ENCODE measurements around the gene CPEB3.
"Not testable (repeated sequence)": the region's sequence is repeated elsewhere in the genome, so short reads cannot be mapped to it uniquely, and the experiment has no call there.

The CPEB3 gene

GRCh38 chr10:92038949-92039348 lies 251.9 kb downstream of the CPEB3 start:
- DNase-seq (ENCODE audit: low read depth in 3 of 3) = no peak

DNA sequence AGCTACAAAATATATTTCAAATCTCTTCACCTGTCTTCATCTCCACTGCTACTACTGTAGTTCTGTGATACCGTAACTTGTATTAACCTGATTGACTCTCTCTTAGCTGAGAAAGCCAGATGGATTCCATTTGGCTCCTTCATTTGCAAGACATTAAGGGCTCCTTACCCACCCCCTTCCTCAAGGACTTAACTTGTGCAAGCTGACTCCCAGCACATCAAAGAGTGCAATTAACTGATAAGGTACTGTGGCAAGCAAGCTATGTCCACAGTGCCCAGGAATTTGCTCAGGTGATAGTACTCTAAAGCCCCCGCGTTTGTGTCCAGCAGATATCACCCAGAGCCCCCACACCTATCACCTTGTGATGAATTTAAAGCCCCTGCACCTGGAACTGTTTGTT lies 257.8 kb downstream of the CPEB3 start:
- not testable (repeated sequence) for DNase-seq (ENCODE audit: low read depth in 3 of 3)

- no peak for DNase-seq (ENCODE audit: low read depth in 3 of 3)
Measured at GRCh38 chr10:92031580-92031979, 259.3 kb downstream of the CPEB3 start.

DNA sequence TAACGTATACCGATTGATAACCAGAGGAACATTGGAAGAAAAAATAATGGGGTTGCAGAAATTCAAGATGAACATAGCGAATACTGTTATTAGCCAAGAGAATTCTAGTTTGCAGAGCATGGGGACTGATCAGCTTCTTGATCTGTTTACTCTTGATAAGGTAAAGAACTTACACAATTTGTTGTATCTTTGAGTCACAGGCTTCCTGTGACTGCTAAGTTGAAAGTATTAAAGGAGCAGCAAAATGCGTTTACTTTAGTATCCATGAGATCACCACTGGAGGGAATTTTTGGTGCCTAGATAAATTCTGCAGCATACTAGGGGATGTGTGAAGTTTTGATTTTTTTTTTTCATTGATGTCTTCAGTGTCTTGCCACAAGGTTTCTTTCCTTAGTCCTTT lies 263.7 kb downstream of the CPEB3 start:
- DNase-seq (ENCODE audit: low read depth in 3 of 3) = no peak

GRCh38 chr10:92025340-92025739 lies 265.5 kb downstream of the CPEB3 start:
- not testable (repeated sequence) for DNase-seq (ENCODE audit: low read depth in 3 of 3)

DNA sequence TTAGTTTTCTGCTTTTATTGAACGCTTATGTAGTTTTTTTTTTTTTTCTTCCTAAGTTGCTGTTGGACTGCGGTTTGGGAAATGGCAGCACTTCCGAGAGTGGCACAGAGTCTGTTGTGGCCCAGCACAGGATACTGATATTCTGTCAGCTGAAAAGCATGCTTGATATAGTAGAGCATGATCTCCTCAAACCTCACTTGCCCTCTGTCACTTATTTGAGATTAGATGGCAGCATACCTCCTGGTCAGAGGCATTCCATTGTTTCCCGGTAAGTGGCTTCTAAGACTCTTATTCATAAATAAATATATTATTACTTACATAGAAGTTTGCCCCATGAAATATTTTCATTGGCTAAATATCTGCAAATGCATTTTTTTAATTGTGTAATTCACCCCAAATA lies 266.2 kb downstream of the CPEB3 start:
- no peak for DNase-seq (ENCODE audit: low read depth in 3 of 3)

- no peak for DNase-seq (ENCODE audit: low read depth in 3 of 3)
Measured at GRCh38 chr10:92014620-92015019, 276.3 kb downstream of the CPEB3 start.

GRCh38 chr10:92011560-92012214 lies 279.2 kb downstream of the CPEB3 start:
- no peak for DNase-seq (ENCODE audit: low read depth in 3 of 3)

DNA sequence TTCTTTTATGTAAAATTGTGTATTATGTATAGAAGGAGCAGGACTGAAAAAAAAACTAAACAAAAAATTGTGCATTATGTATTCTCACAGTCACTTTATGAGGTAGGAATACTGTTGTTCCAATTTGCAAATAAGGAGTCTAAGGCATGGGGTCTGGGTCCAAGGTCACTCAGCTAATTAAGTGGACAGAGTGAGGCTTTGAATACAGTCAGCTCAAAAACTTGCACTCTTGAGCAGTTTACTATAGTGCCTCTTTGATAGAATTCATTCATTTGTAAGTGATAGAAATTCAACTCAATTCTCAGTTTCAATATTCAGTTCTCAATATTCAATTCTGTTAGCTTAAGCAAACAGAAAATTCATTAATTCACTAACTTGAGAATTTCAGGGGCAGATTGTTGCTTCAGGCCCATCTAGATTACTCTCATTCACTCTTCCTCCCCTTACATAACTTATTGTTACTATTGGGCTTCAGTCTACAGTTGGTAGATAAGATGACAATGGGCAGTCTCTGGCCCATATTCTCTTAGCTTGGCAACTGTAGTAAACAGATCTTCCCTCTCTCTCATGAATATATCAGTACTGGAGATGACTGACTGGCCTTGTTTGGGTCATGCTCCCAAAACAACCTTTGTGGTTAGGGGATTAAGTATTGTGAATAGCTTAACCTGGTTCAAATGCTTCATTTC lies 280.7 kb downstream of the CPEB3 start:
- DNase-seq (ENCODE audit: low read depth in 3 of 3) = no peak

- DNase-seq (ENCODE audit: low read depth in 3 of 3) = no peak
Measured at GRCh38 chr10:92009445-92009844, 281.4 kb downstream of the CPEB3 start.

DNA sequence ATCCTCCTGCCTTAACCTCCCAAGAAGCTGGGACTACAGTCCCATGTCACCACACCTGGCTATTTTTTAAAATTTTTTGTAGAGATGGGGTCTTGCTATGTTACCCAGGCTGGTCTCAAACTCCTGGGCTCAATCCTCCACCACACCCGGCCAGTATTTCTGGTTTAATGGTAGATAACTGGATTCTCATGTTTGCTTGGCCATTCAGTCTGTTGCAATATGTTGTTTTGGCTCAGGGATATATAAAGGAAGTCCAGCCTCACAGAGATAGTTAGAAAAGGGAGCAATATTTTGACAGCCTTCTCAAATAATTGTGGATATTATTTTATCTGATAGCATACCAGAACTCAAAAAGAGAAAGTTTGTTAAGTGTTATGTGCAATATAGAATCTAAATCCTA lies 284.9 kb downstream of the CPEB3 start:
- DNase-seq (ENCODE audit: low read depth in 3 of 3) = no peak

DNA sequence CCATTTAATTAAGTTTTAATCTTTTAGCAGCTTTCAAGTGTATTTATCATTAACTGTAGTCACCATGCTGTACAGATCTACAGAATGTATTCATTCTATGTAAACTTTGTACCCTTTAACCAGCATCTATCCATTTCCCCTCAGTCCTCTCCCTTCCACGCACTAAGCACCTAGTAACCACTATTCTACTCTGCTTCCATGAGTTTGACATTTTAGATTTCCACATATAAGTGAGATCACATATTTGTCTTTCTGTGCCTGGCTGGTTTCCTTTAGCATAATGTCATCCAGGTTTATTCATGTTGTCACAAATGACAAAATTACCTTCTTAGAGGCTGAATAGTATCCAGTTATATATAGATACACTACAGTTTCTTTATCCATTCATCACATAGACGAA lies 287.6 kb downstream of the CPEB3 start:
- no peak for DNase-seq (ENCODE audit: low read depth in 3 of 3)

DNA sequence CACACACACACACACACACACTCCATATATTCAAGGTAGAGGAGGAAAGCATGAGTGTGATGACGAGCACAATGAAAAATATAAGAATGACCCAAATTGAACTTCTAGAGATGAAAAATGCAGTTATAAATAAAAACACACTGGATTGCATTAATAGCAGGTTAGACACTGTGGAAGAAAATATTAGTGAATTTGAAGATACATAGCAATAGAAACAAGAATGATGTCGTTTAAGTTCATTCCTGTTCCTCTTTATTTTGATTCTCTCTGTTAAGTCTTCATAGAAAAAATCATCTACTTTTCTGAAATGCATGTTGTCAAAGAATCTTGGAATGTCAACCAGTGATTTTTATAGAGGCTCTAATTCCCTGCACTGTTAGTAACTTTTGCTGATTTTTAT lies 288.9 kb downstream of the CPEB3 start:
- DNase-seq (ENCODE audit: low read depth in 3 of 3) = no peak

GRCh38 chr10:92001581-92001980 lies 289.3 kb downstream of the CPEB3 start:
- no peak for DNase-seq (ENCODE audit: low read depth in 3 of 3)

Measured in stimulated activated CD4-positive, alpha-beta T cell treated with anti-CD3 and anti-CD28 coated beads, TNF-alpha, amount 100 ng/mL, for 48 hours (primary cell).